ENCODE results near the gene ANKIB1. TPM values are rescaled to one million over a fixed set of nuclear protein-coding genes. Genes with fewer than 3 reads are reported as not detected.

ANKIB1 gene
- polyA plus RNA-seq, 2 of the 4 experiments (the other 2 are of a cell fraction), result 20.7 to 59.5 TPM

- Histone ChIP-seq H3K27ac (no peak overlapping the region), H3K4me1 (0 out of 3 replicates have a peak, but pooled peaks cover 6% of the 10 kb centered on the region), H3K9me3 (no peaks in the 10 kb centered on the region), H3K4me2 (no peak overlapping the region), H3K4me3 (no peak overlapping the region)
- ChIA-PET POLR2A (interaction anchor here (0.7 to 1.6 kb wide), 2 partner anchors 17 to 33 kb away, joined by 3 to 4 read pairs; partner anchors contain the start of genes ANKIB1 and KRIT1), CTCF (no interaction called here)
- no peak for ATAC-seq
- no peak for DNase-seq (ENCODE audit: low read depth in 1 of 2, low spot score in 1 of 2)
- WGBS (ENCODE audit: missing lambda C conversion rate), result 69% methylated on average over 2 of the region's 2 CpGs
- no peak for TF ChIP-seq NPAS2 (CRISPR knock-in tag; IDR thresholded peaks at IDR 0.05; ENCODE audit: borderline replicate concordance)
- TF ChIP-seq KDM5A (IDR thresholded peaks at IDR 0.05), result no peak
- TF ChIP-seq HEYL (CRISPR knock-in tag; IDR thresholded peaks at IDR 0.05), result no peak
- no peak for TF ChIP-seq CEBPB (IDR thresholded peaks at IDR 0.05)
- TF ChIP-seq SREBF2 (IDR thresholded peaks at IDR 0.05), result no peak
- no peak for TF ChIP-seq BCL3 (IDR thresholded peaks at IDR 0.05)
- no peak for TF ChIP-seq HDAC2 (IDR thresholded peaks at IDR 0.05)
- TF ChIP-seq REST (IDR thresholded peaks at IDR 0.05), result no peak
- no peak for TF ChIP-seq HOXA7 (CRISPR knock-in tag; IDR thresholded peaks at IDR 0.05)
- no peak for TF ChIP-seq ESRRA (IDR thresholded peaks at IDR 0.05; ENCODE audit: borderline replicate concordance, low read length)
- TF ChIP-seq E2F6 (IDR thresholded peaks at IDR 0.05; ENCODE audit: borderline replicate concordance, low read depth), result no peak
- FAIRE-seq, result no peak
Measured at GRCh38 chr7:92279396-92280031, 33.7 kb downstream of the ANKIB1 start.

GRCh38 chr7:92281031-92281430 is 35.3 kb downstream of the ANKIB1 start:
- TF ChIP-seq RAD21 (conservative IDR thresholded peaks at IDR 0.05 in 1 of 2, IDR thresholded peaks at IDR 0.05 in 1 of 2), result no peak
- TF ChIP-seq RCOR1 (IDR thresholded peaks at IDR 0.05; ENCODE audit: low read depth, low read length), result no peak
- TF ChIP-seq FOSB (CRISPR knock-in tag; IDR thresholded peaks at IDR 0.05), result no peak
- TF ChIP-seq HOXB5 (CRISPR knock-in tag; IDR thresholded peaks at IDR 0.05), result no peak
- no peak for TF ChIP-seq CBX2 (IDR thresholded peaks at IDR 0.05; ENCODE audit: borderline replicate concordance, low read depth)
- TF ChIP-seq CTCF (IDR thresholded peaks at IDR 0.05), result no peak
- no peak for TF ChIP-seq TFCP2L1 (CRISPR knock-in tag; IDR thresholded peaks at IDR 0.05)
- no peak for TF ChIP-seq BCL3 (IDR thresholded peaks at IDR 0.05)
- no peak for TF ChIP-seq ELK1 (IDR thresholded peaks at IDR 0.05; ENCODE audit: low read depth, low read length)
- TF ChIP-seq NR3C1 (IDR thresholded peaks at IDR 0.05), result no peak
- TF ChIP-seq CHD4 (IDR thresholded peaks at IDR 0.05; ENCODE audit: borderline replicate concordance), result no peak
- ATAC-seq, result no peak
- Histone ChIP-seq H3K27ac (no peak overlapping the region), H3K4me3 (no peak overlapping the region), H3K9me3 (no peaks in the 10 kb centered on the region), H3K4me2 (no peak overlapping the region), H3K4me1 (0 out of 3 replicates have a peak, but pooled peaks cover 6% of the 10 kb centered on the region)
- FAIRE-seq, result no peak
- POLR2A ChIA-PET, result no interaction called here
- CTCF ChIA-PET, result no interaction called here
- DNase-seq (ENCODE audit: low read depth in 1 of 2, low spot score in 1 of 2), result no peak
- 94% methylated on average over 2 of the region's 2 CpGs for WGBS (ENCODE audit: missing lambda C conversion rate)

All from A549 (cell line).